ENCODE measurements around the gene CALML6.
"Not testable (repeated sequence)": the region's sequence is repeated elsewhere in the genome, so short reads cannot be mapped to it uniquely, and the experiment has no call there.

Gene CALML6

GRCh38 chr1:1925437-1926345 lies 10.6 kb downstream of the CALML6 start:
- DNase-seq, result no peak

GRCh38 chr1:1926346-1926811 lies 11.3 kb downstream of the CALML6 start:
- no peak for DNase-seq

- no peak for DNase-seq
Observed at GRCh38 chr1:1926886-1927660, 12.0 kb downstream of the CALML6 start.

- no peak for DNase-seq
Observed at GRCh38 chr1:1927751-1928150, 12.7 kb downstream of the CALML6 start.

GRCh38 chr1:1928231-1929101 lies 13.4 kb downstream of the CALML6 start:
- no peak for DNase-seq

- DNase-seq, result no peak
Observed at GRCh38 chr1:1929102-1929638, 14.1 kb downstream of the CALML6 start.

- no peak for DNase-seq
Observed at GRCh38 chr1:1929639-1930545, 14.8 kb downstream of the CALML6 start.

GRCh38 chr1:1934848-1935247 lies 19.8 kb downstream of the CALML6 start:
- not testable (repeated sequence) for DNase-seq

GRCh38 chr1:1937061-1937460 lies 22.0 kb downstream of the CALML6 start:
- no peak for DNase-seq

GRCh38 chr1:1937549-1938275 lies 22.7 kb downstream of the CALML6 start:
- no peak for DNase-seq

GRCh38 chr1:1938276-1938573 lies 23.2 kb downstream of the CALML6 start:
- DNase-seq, result no peak

GRCh38 chr1:1938613-1939295 lies 23.7 kb downstream of the CALML6 start:
- DNase-seq, result no peak

- DNase-seq, result no peak
Observed at GRCh38 chr1:1939296-1940122, 24.4 kb downstream of the CALML6 start.

GRCh38 chr1:1940123-1940425 lies 25.0 kb downstream of the CALML6 start:
- no peak for DNase-seq

- DNase-seq, result no peak
Observed at GRCh38 chr1:1941211-1941841, 26.3 kb downstream of the CALML6 start.

- DNase-seq, result no peak
Observed at GRCh38 chr1:1941868-1942752, 27.1 kb downstream of the CALML6 start.

GRCh38 chr1:1942753-1943656 lies 27.9 kb downstream of the CALML6 start:
- no peak for DNase-seq

Measured in suppressor macrophage treated with lipopolysaccharide for 4 hours (primary cell).